Measurements from ENCODE around the gene THUMPD1. TPM values are rescaled to one million over a fixed set of nuclear protein-coding genes. Genes with fewer than 3 reads are reported as not detected.

THUMPD1 gene
- total RNA-seq: 41.1 and 42.2 TPM in 2 replicates

GRCh38 chr16:20741554-20742285, at the start of gene THUMPD1:
THUMPD1 (minus strand) TSS chr16:20741818; CDS start chr16:20741739, 79 bp downstream.
- Mint-ChIP-seq H3K27me3 (no peaks in the 10 kb centered on the region), H3K4me3 (peak within 1 kb of the TSS; percentile 94), H3K36me3 (ENCODE audit: low read depth) (peaks cover 28% of the 10 kb centered on the region), H3K27ac (peak within 1 kb of the TSS; percentile 95), H3K4me1 (peaks cover 27% of the 10 kb centered on the region), H3K9me3 (peaks cover 4% of the 10 kb centered on the region)
- ATAC-seq (ENCODE audit: low read depth) (peak; percentile 95), DNase-seq (peak; percentile 92)
- POLR2A ChIA-PET: interaction anchor here (0.5 to 2.6 kb wide), 7 partner anchors 9 to 1267 kb away, joined by 3 to 19 read pairs (median 4); partner anchors contain the start of genes ACSM3, ERI2, REXO5 and VPS35L
- CTCF ChIA-PET: interaction anchor here (1.0 to 1.2 kb wide), 2 partner anchors 9 to 65 kb away, joined by 3 to 5 read pairs; no protein-coding TSS in a partner anchor
- intact Hi-C loops (cut with micrococcal nuclease): loop anchor here (1.0 to 2.0 kb wide), 5 partner anchors 23 to 1219 kb away; partner anchors contain the start of genes ACSM3, CCP110, DCUN1D3 and ERI2
- TF ChIP-seq CTCF (IDR thresholded peaks at IDR 0.05): no peak

- Mint-ChIP-seq H3K27me3 (no peaks in the 10 kb centered on the region), H3K4me3 (no peak overlapping the region), H3K4me1 (no peaks in the 10 kb centered on the region), H3K27ac (no peak overlapping the region), H3K36me3 (ENCODE audit: low read depth) (no peaks in the 10 kb centered on the region), H3K9me3 (no peaks in the 10 kb centered on the region)
- ATAC-seq (ENCODE audit: low read depth): no peak
- ChIA-PET CTCF (no interaction called here), POLR2A (no interaction called here)
- TF ChIP-seq CTCF (IDR thresholded peaks at IDR 0.05): no peak
- DNase-seq: no peak
- intact Hi-C loops (cut with micrococcal nuclease): no loop called here
Measured at GRCh38 chr16:20789130-20789529, 47.5 kb upstream of the THUMPD1 start.

GRCh38 chr16:20784204-20784603, 42.6 kb upstream of the THUMPD1 start:
- H3K27ac Mint-ChIP-seq: no peak overlapping the region
- ATAC-seq (ENCODE audit: low read depth): no peak
- no peaks in the 10 kb centered on the region for H3K9me3 Mint-ChIP-seq
- no peaks in the 10 kb centered on the region for H3K27me3 Mint-ChIP-seq
- POLR2A ChIA-PET: no interaction called here
- intact Hi-C loops (cut with micrococcal nuclease): no loop called here
- DNase-seq: no peak
- no peaks in the 10 kb centered on the region for H3K4me1 Mint-ChIP-seq
- CTCF ChIA-PET: no interaction called here
- H3K36me3 Mint-ChIP-seq (ENCODE audit: low read depth): no peaks in the 10 kb centered on the region
- no peak for TF ChIP-seq CTCF (IDR thresholded peaks at IDR 0.05)
- no peak overlapping the region for H3K4me3 Mint-ChIP-seq

- no peak overlapping the region for H3K4me3 Mint-ChIP-seq
- no peak overlapping the region for H3K27ac Mint-ChIP-seq
- H3K4me1 Mint-ChIP-seq: no peaks in the 10 kb centered on the region
- no peaks in the 10 kb centered on the region for H3K36me3 Mint-ChIP-seq (ENCODE audit: low read depth)
- H3K27me3 Mint-ChIP-seq: no peaks in the 10 kb centered on the region
- intact Hi-C loops (cut with micrococcal nuclease): no loop called here
- no peaks in the 10 kb centered on the region for H3K9me3 Mint-ChIP-seq
- CTCF ChIA-PET: no interaction called here
- no peak for ATAC-seq (ENCODE audit: low read depth)
- no peak for TF ChIP-seq CTCF (IDR thresholded peaks at IDR 0.05)
- POLR2A ChIA-PET: no interaction called here
- DNase-seq: no peak
Measured at GRCh38 chr16:20782470-20782869, 40.9 kb upstream of the THUMPD1 start.

GRCh38 chr16:20781697-20782096, 40.1 kb upstream of the THUMPD1 start:
- Mint-ChIP-seq H3K9me3 (no peaks in the 10 kb centered on the region), H3K4me1 (no peaks in the 10 kb centered on the region), H3K27ac (no peak overlapping the region), H3K4me3 (no peak overlapping the region), H3K36me3 (ENCODE audit: low read depth) (no peaks in the 10 kb centered on the region), H3K27me3 (no peaks in the 10 kb centered on the region)
- intact Hi-C loops (cut with micrococcal nuclease): no loop called here
- no peak for TF ChIP-seq CTCF (IDR thresholded peaks at IDR 0.05)
- POLR2A ChIA-PET: no interaction called here
- ATAC-seq (ENCODE audit: low read depth) (no peak), DNase-seq (no peak)
- CTCF ChIA-PET: no interaction called here
